ENCODE measurements around the gene SRD5A3.

Gene SRD5A3

GRCh38 chr4:55378617-55379467 is 32.8 kb downstream of the SRD5A3 start:
- DNase-seq (ENCODE audit: low read depth): no peak

DNA sequence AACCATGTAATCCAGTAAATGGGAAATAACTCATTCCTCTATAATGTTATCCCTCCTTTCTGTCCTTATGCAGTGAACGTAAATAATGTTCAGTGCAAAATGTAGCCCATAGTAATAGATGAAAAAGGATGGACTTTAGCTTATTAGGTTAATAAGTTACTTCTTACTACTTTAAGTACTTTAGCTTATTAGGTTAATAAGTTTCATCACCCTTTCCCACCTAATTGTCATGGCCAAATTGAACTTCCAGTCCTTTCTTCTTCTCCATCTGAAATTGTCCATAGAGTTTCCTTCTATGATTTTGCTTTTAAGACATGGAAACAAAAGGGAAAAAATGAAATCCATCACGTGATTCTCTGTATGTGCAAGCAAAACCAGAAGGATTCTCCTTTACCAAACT is 34.5 kb downstream of the SRD5A3 start:
- no peak for DNase-seq (ENCODE audit: low read depth)

GRCh38 chr4:55381502-55381901 is 35.5 kb downstream of the SRD5A3 start:
- no peak for DNase-seq (ENCODE audit: low read depth)

GRCh38 chr4:55382488-55383003 is 36.5 kb downstream of the SRD5A3 start:
- DNase-seq (ENCODE audit: low read depth): no peak

- DNase-seq (ENCODE audit: low read depth): no peak
Observed at GRCh38 chr4:55385201-55385649, 39.2 kb downstream of the SRD5A3 start.

GRCh38 chr4:55386073-55386472 is 40.0 kb downstream of the SRD5A3 start:
- DNase-seq (ENCODE audit: low read depth): no peak

DNA sequence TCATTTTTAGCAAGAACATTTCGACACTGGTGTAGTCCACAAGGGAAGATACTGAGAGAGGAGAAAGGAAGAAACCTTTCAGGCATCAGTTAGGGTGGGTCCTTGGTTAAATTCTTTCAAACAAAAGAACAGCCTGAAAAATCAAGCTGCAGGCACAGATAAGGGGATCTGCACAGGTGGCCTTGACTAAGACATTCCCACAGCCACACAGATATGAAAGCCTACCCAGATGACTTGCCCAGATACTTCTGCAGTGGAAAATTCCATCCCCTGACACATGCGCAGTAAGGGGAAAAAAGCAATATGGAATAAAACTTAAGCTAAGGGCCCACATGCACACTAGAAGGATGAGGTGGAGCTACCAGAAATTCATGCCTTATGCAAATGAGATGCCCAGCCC is 40.8 kb downstream of the SRD5A3 start:
- no peak for DNase-seq (ENCODE audit: low read depth)

- DNase-seq (ENCODE audit: low read depth): no peak
Observed at GRCh38 chr4:55393461-55394320, 47.6 kb downstream of the SRD5A3 start.

DNA sequence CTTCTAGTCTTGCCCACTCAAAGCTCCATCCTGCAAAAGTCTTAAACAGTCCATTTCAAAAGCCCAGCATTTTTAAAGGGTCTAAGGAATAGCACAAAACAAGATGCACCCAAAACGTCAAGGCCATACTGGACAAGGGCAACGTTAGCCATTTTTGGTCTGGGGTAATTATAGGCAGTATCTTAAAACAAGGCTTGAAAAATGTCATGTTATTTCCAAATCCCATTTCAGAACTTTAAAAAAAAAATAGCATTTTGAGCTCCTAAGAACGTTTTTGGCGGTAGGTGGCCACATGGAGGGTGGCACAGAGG is 49.1 kb downstream of the SRD5A3 start:
- DNase-seq (ENCODE audit: low read depth): no peak

- DNase-seq (ENCODE audit: low read depth): peak; percentile 77
Observed at GRCh38 chr4:55395529-55396307, 49.7 kb downstream of the SRD5A3 start, which contains the start of gene TMEM165. TSS of gene TMEM165 (plus strand) at chr4:55395957. CDS start at chr4:55396190, 233 bp downstream.

- no peak for DNase-seq (ENCODE audit: low read depth)
Observed at GRCh38 chr4:55396308-55397125, 50.5 kb downstream of the SRD5A3 start.

DNA sequence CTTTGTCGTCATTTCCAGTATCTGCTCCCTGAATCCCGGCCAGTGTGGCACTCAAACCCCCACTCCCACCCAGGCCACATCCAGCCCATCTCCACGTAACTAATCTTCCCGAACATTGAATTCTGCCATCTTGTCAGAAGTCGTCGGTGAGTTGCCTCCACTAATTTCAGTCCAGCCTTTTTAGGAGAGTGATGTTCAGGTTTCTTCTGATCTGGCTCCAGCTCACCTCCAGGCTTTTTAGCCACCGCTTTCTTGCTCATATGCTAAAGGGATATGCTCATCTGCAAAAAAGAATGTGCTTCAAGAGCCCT is 51.0 kb downstream of the SRD5A3 start:
- DNase-seq (ENCODE audit: low read depth): no peak

- DNase-seq (ENCODE audit: low read depth): no peak
Observed at GRCh38 chr4:55397520-55398321, 51.7 kb downstream of the SRD5A3 start.

GRCh38 chr4:55398461-55398860 is 52.4 kb downstream of the SRD5A3 start:
- DNase-seq (ENCODE audit: low read depth): no peak

DNA sequence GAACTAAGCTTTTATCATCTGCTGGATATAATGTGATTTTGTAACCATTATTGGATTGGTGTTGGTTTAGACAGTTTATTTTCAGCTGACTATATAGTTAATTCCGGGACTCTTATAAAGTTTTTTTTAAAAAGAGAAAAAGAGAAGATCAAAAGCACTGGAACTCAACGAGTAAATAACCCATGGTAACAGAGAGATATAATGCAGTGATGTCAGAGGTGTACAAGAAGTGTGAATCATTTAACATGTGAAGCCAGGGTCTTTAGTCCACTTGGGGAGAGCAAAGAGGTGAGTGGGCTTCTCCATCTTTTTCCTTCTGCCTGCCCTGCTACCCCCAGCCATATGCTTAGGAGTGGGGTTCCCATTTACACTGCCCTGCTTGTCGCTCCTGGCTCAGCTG is 52.9 kb downstream of the SRD5A3 start:
- no peak for DNase-seq (ENCODE audit: low read depth)

- DNase-seq (ENCODE audit: low read depth): no peak
Observed at GRCh38 chr4:55399581-55399980, 53.5 kb downstream of the SRD5A3 start.

- no peak for DNase-seq (ENCODE audit: low read depth)
Observed at GRCh38 chr4:55405073-55405472, 59.0 kb downstream of the SRD5A3 start.

DNA sequence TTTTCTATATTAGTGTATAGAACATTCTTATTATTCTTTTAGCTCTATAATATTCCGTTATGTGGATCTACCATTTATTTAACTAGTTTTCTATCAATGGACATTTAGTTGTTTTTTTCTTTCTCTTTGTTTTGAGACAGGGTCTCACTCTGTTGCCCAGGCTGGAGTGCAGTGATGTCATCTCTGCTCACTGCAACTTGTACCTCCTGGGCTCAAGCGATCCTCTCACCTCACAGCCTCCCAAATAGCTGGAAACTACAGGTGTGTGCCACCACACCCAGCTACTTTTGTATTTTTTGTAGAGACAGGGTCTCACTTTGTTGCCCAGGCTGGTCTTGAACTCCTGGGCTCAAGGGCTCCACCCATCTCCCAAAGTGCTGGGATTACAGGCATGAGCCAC is 60.5 kb downstream of the SRD5A3 start:
- no peak for DNase-seq (ENCODE audit: low read depth)

DNA sequence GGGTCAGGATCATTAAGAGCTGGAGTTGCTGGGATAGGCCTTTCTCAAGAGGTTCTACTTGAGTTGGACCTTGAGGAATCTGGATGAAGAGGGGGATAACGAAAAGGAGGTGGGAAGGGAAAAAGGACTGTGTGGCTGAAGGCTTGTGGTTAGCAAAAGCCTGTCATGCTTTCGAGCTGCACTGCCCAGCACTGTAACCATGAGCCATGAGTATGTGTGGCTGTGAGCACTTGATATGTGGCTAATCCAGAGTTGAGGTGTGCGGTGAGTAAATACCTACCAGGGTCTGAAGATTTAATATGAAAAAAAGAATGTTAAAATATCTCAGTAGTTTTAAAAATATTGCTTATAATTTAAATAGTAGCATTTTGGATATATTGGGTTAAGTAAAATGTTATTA is 61.1 kb downstream of the SRD5A3 start:
- DNase-seq (ENCODE audit: low read depth): no peak

GRCh38 chr4:55407764-55408163 is 61.7 kb downstream of the SRD5A3 start:
- no peak for DNase-seq (ENCODE audit: low read depth)

Data from stimulated activated CD8-positive, alpha-beta memory T cell treated with anti-CD3 and anti-CD28 coated beads, Interleukin-15, amount 100 ng/mL, for 24 hours (primary cell).